ENCODE data around the gene NMRK1. TPM values are rescaled to one million over a fixed set of nuclear protein-coding genes. Genes with fewer than 3 reads are reported as not detected.

NMRK1 gene
- total RNA-seq = 10 to 100 TPM; 23.7 to 52.0 (median 44.4) TPM
- total RNA-seq (2013) = 49.8 TPM

GRCh38 chr9:75087824-75088645 is at the start of gene NMRK1, which contains the start of gene OSTF1:
Gene NMRK1, minus strand, starts transcription at chr9:75088155. Its CDS starts 5,040 bp downstream, at chr9:75083115.
Gene OSTF1, plus strand, starts transcription at chr9:75088514. Its CDS starts 179 bp downstream, at chr9:75088693.
- WGBS (ENCODE audit: insufficient coverage) = under 1% methylated on average over 93 of the region's 93 CpGs

GRCh38 chr9:75134495-75134894 is 46.5 kb upstream of the NMRK1 start:
- intact Hi-C loops (cut with micrococcal nuclease) = no loop called here
- no peaks in the 10 kb centered on the region for H3K27me3 Mint-ChIP-seq (ENCODE audit: low read depth in 2 of 2)
- H3K36me3 Mint-ChIP-seq = peaks cover 53% of the 10 kb centered on the region
- no peak overlapping the region for H3K27ac ChIP-seq (ENCODE audit: low read length)
- H3K4me3 ChIP-seq (ENCODE audit: low read length) = no peak overlapping the region
- H3K9me3 Mint-ChIP-seq = no peaks in the 10 kb centered on the region
- ATAC-seq = no peak
- H3K36me3 ChIP-seq (ENCODE audit: control insufficient read depth, insufficient read depth, low read length) = peaks cover 77% of the 10 kb centered on the region
- no peaks in the 10 kb centered on the region for H3K9me3 ChIP-seq (ENCODE audit: control insufficient read depth, insufficient read depth, low read length)
- H3K4me1 ChIP-seq (ENCODE audit: control insufficient read depth, insufficient read depth, low read length) = peaks cover 8% of the 10 kb centered on the region
- WGBS (ENCODE audit: insufficient coverage) = 100% methylated on average over 1 of the region's 2 CpGs
- TF ChIP-seq, protein P1, sequence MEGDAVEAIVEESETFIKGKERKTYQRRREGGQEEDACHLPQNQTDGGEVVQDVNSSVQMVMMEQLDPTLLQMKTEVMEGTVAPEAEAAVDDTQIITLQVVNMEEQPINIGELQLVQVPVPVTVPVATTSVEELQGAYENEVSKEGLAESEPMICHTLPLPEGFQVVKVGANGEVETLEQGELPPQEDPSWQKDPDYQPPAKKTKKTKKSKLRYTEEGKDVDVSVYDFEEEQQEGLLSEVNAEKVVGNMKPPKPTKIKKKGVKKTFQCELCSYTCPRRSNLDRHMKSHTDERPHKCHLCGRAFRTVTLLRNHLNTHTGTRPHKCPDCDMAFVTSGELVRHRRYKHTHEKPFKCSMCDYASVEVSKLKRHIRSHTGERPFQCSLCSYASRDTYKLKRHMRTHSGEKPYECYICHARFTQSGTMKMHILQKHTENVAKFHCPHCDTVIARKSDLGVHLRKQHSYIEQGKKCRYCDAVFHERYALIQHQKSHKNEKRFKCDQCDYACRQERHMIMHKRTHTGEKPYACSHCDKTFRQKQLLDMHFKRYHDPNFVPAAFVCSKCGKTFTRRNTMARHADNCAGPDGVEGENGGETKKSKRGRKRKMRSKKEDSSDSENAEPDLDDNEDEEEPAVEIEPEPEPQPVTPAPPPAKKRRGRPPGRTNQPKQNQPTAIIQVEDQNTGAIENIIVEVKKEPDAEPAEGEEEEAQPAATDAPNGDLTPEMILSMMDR (IDR thresholded peaks at IDR 0.05) = no peak
- H3K4me1 Mint-ChIP-seq = peaks cover 59 to 85% of the 10 kb centered on the region in 2 donors
- H3K4me3 Mint-ChIP-seq = no peak overlapping the region
- H3K27ac Mint-ChIP-seq = peak overlapping the region; percentile 55 to 87
- no peaks in the 10 kb centered on the region for H3K27me3 ChIP-seq (ENCODE audit: control insufficient read depth, insufficient read depth, low read length)
- DNase-seq = no peak

More at GRCh38 chr9:75087824-75088645, at the start of gene NMRK1, which contains the start of gene OSTF1:
- H3K4me3 ChIP-seq (ENCODE audit: low read length) = peak within 1 kb of the TSS; percentile 98
- H3K4me3 Mint-ChIP-seq = peak within 1 kb of the TSS; percentile 100
- peaks cover 41% of the 10 kb centered on the region for H3K4me1 ChIP-seq (ENCODE audit: control insufficient read depth, insufficient read depth, low read length)
- TF ChIP-seq, protein P1 (IDR thresholded peaks at IDR 0.05) = no peak
- H3K9me3 ChIP-seq (ENCODE audit: control insufficient read depth, insufficient read depth, low read length) = no peaks in the 10 kb centered on the region
- DNase-seq (peak; percentile 95 to 97), ATAC-seq (peak; percentile 75 to 95 (median 87))
- no peaks in the 10 kb centered on the region for H3K27me3 ChIP-seq (ENCODE audit: control insufficient read depth, insufficient read depth, low read length)
- no peaks in the 10 kb centered on the region for H3K9me3 Mint-ChIP-seq
- no peaks in the 10 kb centered on the region for H3K36me3 Mint-ChIP-seq
- peaks cover 71 to 83% of the 10 kb centered on the region in 2 donors for H3K4me1 Mint-ChIP-seq
- H3K27ac Mint-ChIP-seq = peak within 1 kb of the TSS; percentile 92 to 100
- no peaks in the 10 kb centered on the region for H3K36me3 ChIP-seq (ENCODE audit: control insufficient read depth, insufficient read depth, low read length)
- H3K27me3 Mint-ChIP-seq (ENCODE audit: low read depth in 2 of 2) = no peaks in the 10 kb centered on the region
- intact Hi-C loops (cut with micrococcal nuclease) = loop anchor here (1.0 to 10.0 kb wide), 6 partner anchors 35 to 1935 kb away; partner anchors contain the start of genes C9orf40, CARNMT1 and RFK
- peak within 1 kb of the TSS; percentile 92 for H3K27ac ChIP-seq (ENCODE audit: low read length)

GRCh38 chr9:75133396-75133795 is 45.4 kb upstream of the NMRK1 start:
- peaks cover 61% of the 10 kb centered on the region for H3K36me3 Mint-ChIP-seq
- Histone ChIP-seq H3K4me1 (ENCODE audit: control insufficient read depth, insufficient read depth, low read length) (no peaks in the 10 kb centered on the region), H3K4me3 (ENCODE audit: low read length) (no peak overlapping the region), H3K27ac (ENCODE audit: low read length) (no peak overlapping the region), H3K9me3 (ENCODE audit: control insufficient read depth, insufficient read depth, low read length) (no peaks in the 10 kb centered on the region), H3K36me3 (ENCODE audit: control insufficient read depth, insufficient read depth, low read length) (peaks cover 84% of the 10 kb centered on the region), H3K27me3 (ENCODE audit: control insufficient read depth, insufficient read depth, low read length) (no peaks in the 10 kb centered on the region)
- TF ChIP-seq, protein P1 (IDR thresholded peaks at IDR 0.05) = no peak
- H3K27ac Mint-ChIP-seq = peak overlapping the region; percentile 55 to 82
- WGBS (ENCODE audit: insufficient coverage) = 96% methylated on average over 2 of the region's 3 CpGs
- H3K4me3 Mint-ChIP-seq = no peak overlapping the region
- DNase-seq (no peak), ATAC-seq (no peak)
- H3K27me3 Mint-ChIP-seq (ENCODE audit: low read depth in 2 of 2) = no peaks in the 10 kb centered on the region
- H3K4me1 Mint-ChIP-seq = peaks cover 61 to 84% of the 10 kb centered on the region in 2 donors
- H3K9me3 Mint-ChIP-seq = no peaks in the 10 kb centered on the region
- intact Hi-C loops (cut with micrococcal nuclease) = no loop called here
